GM18907 (cell line): Measurements from ENCODE around the gene EARS2.

Experiments
- ATAC-seq: cut with Tn5 transposase; IDR thresholded peaks from one replicate; pipeline ENCODE4 v1.9.1; 2021; ENCODE audit warnings: mild to moderate bottlenecking, moderate library complexity; ENCODE audit not compliant: unreplicated experiment

Gene EARS2

GRCh38 chr16:23508589-23509440 lies 48.3 kb downstream of the EARS2 start:
- no peak for ATAC-seq

DNA sequence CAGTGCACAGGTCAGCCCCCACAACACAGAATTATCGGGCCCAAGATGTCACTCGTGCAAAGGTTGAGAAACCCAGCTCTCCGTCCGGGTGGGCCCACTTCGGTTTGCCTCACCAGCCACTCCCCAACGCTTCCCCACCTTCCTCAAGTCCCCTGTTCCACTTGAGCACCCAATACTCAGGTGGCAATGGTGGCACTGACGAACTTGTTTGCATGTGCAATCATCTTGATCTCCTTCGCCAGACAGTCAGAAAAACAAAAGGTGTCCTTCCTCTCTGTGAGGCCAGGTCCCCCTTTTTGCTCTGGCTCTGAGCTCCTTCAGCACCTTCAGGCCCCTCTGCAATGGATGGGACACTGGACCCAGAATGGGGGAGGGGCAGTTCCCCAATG lies 50.5 kb downstream of the EARS2 start:
- no peak for ATAC-seq

- ATAC-seq: no peak
Measured at GRCh38 chr16:23505671-23506605, 51.2 kb downstream of the EARS2 start.

DNA sequence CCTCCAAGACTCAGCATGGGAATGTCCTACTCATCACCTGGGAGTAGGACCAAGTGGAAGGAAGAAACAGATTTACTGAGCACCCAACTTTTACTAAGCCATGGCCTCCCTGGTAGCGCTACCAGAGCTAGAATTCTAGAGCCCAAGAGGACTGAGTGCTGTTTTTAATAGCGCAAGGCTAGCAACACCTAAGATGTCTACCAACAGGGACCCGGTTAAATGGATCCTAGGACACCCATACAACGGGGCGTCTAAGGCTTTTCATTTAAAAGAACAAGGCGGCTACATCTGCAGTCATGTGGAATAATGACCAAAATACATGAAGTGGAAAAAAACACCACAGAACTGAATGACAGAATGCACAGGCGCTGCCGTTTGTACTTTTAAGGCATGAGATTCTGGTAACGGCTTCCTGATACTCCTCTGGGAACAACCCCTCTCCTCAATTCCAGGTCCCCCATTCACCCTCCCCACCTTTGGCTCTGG lies 51.9 kb downstream of the EARS2 start:
- ATAC-seq: peak; percentile 1

DNA sequence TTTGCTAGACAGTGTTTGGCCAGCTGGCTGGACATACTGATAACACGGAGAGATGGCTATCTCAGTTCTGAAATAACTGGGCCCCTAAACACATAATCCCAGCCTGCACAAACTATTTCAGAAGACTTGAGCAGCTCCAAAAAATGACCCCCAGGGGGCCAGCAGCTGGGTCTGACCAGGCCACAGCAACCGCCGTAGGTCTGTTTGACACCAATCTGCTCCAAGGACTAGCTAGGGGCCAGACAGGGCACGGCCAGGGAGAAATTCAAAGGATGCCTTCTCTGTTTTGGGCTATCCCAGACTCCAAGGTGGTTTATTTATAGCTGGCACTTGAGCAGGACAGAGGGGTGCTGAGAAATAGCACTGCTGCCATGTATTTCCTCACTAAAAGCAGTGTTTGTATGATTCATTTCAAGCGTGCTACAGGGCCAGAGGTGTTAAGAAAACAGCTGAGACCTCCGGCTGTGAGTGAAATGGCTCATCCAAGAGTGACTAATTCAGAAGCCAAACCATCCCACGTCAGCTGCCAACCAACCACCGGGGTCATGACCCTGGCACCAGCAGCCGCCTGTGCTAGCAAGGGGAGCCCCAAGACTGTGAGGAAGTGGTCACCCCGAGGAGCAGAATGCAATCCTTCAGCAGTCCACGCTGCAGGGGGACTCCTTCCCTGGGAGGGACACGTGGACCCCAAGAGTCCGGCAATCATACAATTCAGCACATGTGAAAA lies 52.5 kb downstream of the EARS2 start:
- peak; percentile 76 for ATAC-seq

GRCh38 chr16:23504076-23504452 lies 53.1 kb downstream of the EARS2 start:
- ATAC-seq: no peak

DNA sequence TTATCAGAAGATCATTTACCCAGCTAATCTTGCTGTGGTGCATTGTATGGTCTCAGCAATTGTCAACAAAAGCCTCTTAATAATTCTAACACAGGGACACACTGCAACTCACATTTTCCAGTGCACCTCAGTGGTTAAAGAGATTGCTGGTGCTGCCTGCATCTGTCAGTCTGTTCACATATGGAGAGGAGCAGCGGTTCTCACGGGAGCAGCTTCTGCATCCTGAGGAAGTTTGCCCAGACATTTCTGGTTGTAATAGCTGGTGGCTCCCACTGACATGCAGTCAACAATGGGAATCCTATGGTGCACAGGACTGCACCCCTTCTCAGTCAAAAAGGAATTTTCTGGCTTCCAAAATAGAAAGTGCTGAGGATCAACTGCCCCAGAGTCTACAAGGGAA lies 54.7 kb downstream of the EARS2 start:
- ATAC-seq: no peak

GRCh38 chr16:23501291-23501690 lies 55.9 kb downstream of the EARS2 start:
- no peak for ATAC-seq

DNA sequence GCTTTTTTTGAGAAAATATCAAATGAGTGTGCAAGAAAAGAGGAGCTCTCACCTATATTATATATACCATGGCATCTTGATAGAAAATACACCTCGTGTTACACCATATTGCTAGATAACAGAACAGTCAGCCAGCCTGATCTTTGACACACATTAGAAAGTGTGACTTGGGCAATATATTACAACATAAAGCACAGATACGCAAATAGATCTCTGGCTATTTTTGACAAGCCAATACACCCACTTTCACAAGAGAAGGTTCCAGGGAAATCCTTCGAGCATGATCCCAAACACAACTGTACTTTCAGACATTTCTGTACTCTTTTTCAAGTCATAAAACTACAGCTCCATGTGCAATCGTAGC lies 56.3 kb downstream of the EARS2 start:
- no peak for ATAC-seq

DNA sequence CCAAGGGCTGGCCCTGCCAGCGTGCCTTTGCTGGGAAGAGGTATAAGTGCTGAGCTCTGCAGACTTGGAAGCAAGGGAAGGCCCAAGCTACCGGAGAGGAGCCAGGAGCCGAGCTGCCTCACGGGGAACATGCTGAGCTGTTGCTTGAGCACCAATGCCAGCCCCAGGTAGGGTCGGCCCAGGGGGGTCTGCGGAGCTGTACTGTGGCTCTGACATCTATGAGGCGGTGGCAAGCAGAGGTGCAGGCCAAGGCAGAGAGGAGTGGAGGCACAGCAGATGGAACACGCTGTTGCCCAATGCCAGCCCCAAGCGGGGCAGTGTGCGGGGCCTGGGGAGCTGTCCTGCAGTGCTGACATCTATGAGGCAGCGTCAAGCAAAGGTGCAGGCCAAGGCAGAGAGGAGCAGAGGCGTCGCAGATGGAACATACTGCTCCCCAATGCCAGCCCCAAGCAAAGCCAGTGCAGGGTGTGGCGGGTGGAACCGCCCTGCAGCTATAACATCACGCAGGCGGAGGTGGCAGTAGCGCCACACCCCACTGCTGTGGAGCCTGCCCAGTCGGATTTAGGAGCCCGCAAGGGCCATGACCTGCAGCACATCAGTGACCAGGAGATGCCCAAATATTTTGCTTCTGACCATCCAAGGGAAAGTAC lies 56.8 kb downstream of the EARS2 start:
- ATAC-seq: no peak

DNA sequence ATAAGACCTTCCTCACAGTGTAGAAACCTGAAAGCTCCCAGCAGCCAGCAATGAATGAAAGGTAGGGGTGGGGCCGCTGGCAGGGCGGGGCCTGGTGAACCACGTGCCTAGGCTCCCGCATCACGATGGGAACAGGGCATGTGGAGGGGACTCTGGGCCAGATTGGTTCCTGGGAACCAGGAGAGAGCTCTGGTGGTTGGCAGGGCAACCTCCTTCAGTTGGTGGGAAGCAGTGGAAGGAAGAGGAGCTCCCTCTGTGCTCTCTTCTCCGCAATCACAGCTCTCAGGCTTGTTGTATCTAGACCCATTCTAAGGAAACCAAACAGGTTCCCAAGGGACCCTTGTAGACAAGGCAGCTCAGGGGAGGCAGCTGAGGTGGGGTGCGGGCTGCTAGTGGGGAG lies 57.3 kb downstream of the EARS2 start:
- ATAC-seq: no peak

GRCh38 chr16:23498863-23499262 lies 58.3 kb downstream of the EARS2 start:
- no peak for ATAC-seq

DNA sequence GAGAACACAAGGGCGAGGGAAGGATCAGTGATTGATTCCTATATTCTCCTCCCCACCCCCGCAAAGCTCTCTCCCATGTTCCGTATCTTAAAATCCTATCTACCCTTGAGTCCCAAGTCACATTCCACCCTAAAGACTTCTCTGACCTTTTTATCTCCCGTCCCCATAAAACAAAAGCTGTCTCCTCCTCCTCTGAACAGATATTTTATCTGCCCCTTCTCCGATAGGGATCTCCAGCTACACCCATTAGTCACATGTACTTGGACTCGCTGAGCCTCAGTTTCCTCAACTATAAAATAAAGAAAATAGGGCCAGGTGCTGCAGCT lies 59.6 kb downstream of the EARS2 start:
- no peak for ATAC-seq

- ATAC-seq: no peak
Measured at GRCh38 chr16:23496821-23497542, 60.2 kb downstream of the EARS2 start.

DNA sequence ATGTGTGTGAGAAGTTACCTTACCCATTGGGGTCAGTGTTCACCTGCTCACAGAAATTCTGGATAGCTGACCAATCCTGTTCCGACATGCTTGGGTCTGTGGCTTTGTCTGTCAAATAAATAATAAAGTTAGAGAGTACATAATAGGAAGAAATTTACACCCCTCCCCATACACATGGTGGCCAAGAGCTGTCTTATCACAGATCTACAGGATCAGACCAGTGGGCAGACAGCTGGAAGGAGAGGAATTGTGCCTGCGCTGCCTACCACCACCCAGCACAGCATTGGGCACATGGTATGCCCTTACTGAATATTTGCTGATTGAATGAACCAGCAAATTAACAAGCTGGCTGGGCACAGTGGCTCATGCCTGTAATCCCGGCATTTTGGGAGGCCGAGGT lies 61.5 kb downstream of the EARS2 start:
- ATAC-seq: no peak

DNA sequence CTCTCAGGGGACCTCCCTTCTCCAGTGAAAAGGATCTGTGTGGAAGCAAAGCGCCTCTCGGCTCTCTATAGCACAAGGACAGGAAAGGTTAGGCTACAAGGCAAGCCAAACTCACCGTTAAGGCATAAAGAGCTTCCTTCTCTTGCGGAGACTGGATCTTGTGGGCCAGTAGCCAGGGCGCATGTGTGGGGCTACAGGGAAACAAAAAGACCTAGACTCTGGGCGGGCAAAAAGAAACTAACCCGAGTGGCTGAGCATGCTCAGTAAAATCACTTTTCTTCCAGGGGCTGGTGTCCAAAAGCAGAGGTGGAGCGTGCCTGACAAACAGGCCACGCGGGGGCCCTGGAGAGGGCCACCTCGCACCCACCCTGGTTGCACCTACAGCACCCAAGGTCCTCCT lies 63.0 kb downstream of the EARS2 start:
- no peak for ATAC-seq

DNA sequence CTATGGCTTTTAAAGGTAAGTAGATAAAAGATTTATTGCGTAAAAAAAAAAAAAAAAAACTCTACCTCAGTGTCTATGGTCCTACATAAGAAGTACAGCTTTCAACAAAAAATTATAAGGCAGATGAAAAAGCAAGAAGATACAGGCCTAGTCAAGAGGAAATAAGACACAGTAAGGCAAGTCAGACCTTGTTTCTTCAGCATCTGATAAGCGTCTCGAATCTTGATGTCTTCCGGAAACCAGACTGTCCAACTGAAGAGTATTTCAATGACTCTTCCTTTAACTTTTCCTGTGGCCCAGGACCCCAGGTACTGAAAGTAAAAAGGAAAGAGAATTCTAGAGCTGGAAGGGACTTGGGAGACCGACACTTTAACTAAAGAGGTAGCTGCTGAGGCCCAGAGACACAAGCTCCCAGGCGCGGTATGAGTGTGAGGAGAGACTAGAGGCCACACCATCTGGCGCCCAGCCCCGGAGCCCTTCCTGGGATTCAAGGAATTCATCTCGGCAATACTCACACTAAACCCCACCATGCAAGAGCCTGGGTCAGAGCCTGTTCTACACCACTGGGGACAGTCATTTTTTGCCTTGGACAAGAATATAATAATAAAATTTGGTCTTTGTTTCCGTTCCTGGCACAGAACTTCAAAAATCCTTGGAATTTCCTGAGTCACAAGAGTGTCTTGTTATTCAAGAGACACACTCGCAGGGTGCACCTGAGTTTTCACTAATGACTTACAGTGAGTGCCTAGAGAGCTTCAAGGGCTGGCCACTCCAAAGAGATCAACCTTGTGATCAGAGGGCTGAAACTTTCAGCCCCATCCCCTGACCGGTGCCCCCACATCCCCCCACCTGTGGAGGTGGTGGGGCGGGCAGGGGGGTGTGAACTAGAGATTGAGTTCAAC lies 65.4 kb downstream of the EARS2 start:
- no peak for ATAC-seq

- no peak for ATAC-seq
Measured at GRCh38 chr16:23486480-23486879, 70.7 kb downstream of the EARS2 start.

DNA sequence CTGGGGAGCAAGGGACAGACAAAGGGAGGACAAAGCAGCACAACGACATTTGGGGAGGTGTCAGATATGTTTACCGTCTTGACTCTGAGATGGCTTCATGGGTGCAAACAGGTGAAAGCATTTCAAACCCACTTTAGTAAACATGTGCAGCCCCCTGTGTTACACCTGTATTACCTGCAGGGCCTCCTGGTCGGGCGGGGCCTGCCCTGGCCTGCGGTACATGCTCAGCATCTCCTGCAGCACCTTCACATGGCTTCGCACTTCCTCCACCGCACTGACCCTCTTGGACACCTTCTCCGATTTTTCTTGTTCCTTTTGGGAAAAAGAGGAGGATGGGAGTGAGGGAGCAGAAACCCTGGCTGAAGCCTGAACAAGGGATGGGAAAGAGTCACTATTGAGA lies 71.3 kb downstream of the EARS2 start:
- ATAC-seq: no peak
